SK-N-SH (cell line): ENCODE results near the gene TCF15. TPM values are rescaled to one million over a fixed set of nuclear protein-coding genes. Genes with fewer than 3 reads are reported as not detected.

Experiments
- CTCF ChIA-PET: fragments of 300-600, 350-600 bp; formaldehyde crosslinking; extraction: SDS; loops from one replicate; lab custom pipeline; 2021; lab: Yijun Ruan, JAX
- POLR2A ChIA-PET: fragments of 350-600 bp; sonication (Branson Sonifier 250); formaldehyde crosslinking; extraction: SDS; loops from one replicate; lab custom pipeline; 2020; ENCODE audit warnings: antibody characterized with exemption, inconsistent platforms; lab: Yijun Ruan, JAX
- DNase-seq: peaks from one replicate; pipeline ENCODE4 v3.0.0; 2012
- H2AFZ ChIP-seq: fragments of 200-600 bp; sonication (generic); 2 replicates; pipeline ENCODE4 v1.8.1; 2016; ENCODE audit warnings: antibody characterized with exemption, mild to moderate bottlenecking, low read depth
- H3F3A ChIP-seq: fragments of 200-600 bp; sonication (generic); replicated peaks from 2 replicates; pipeline ENCODE3; 2016; ENCODE audit warnings: antibody characterized with exemption, mild to moderate bottlenecking; ENCODE audit not compliant: insufficient read depth
- H3K27ac ChIP-seq, 2 experiments: fragments of 200-500 bp in 1 of 2; fragments of 200-600 bp in 1 of 2; sonication (Bioruptor generic) in 1 of 2; sonication (generic), shearing (Covaris generic) in 1 of 2; 2 replicates each; pipeline versions ENCODE4 v1.5.1 to v1.6.1; 2014 to 2016; ENCODE audit warnings: low read depth in 2 of 2, inconsistent platforms in 1 of 2, low read length in 1 of 2, mild to moderate bottlenecking in 1 of 2, mixed read lengths in 1 of 2
- H3K27me3 ChIP-seq: fragments of 200-600 bp; sonication (generic), shearing (Covaris generic); 2 replicates; pipeline ENCODE4 v1.6.1; 2016; ENCODE audit warnings: mixed run types; ENCODE audit not compliant: insufficient read depth
- H3K36me3 ChIP-seq, 2 experiments: fragments of 200-500 bp in 1 of 2; fragments of 200-600 bp in 1 of 2; sonication (Bioruptor generic) in 1 of 2; sonication (generic) in 1 of 2; replicated peaks in 1 of 2; 2 replicates each; pipeline versions ENCODE3 to v1.5.1; 2014 to 2016; ENCODE audit warnings: low read length in 1 of 2, mild to moderate bottlenecking in 1 of 2; ENCODE audit not compliant: insufficient read depth in 2 of 2, control insufficient read depth in 1 of 2
- H3K4me1 ChIP-seq, 2 experiments: fragments of 200-500 bp in 1 of 2; fragments of 200-600 bp in 1 of 2; sonication (Bioruptor generic) in 1 of 2; sonication (generic), shearing (Covaris generic) in 1 of 2; 2 replicates each; pipeline versions ENCODE4 v1.5.1 to v1.6.1; 2014 to 2016; ENCODE audit warnings: low read depth in 1 of 2, low read length in 1 of 2, mixed run types in 1 of 2; ENCODE audit not compliant: insufficient read depth in 2 of 2, control insufficient read depth in 1 of 2
- H3K4me2 ChIP-seq: fragments of 200-600 bp; sonication (generic), shearing (Covaris generic); 2 replicates; pipeline ENCODE4 v1.6.1; 2017; ENCODE audit warnings: mixed run types
- H3K4me3 ChIP-seq, 2 experiments: fragments of 200-500 bp in 1 of 2; fragments of 200-600 bp in 1 of 2; sonication (Bioruptor generic) in 1 of 2; sonication (generic), shearing (Covaris generic) in 1 of 2; 2 replicates each; pipeline versions ENCODE4 v1.5.1 to v1.8.1; 2014 to 2016; ENCODE audit warnings: low read depth in 2 of 2, inconsistent platforms in 1 of 2, low read length in 1 of 2, mild to moderate bottlenecking in 1 of 2, mixed read lengths in 1 of 2, moderate library complexity in 1 of 2
- H3K79me2 ChIP-seq: fragments of 200-600 bp; sonication (generic); 2 replicates; pipeline ENCODE4 v1.8.1; 2017; ENCODE audit warnings: mild to moderate bottlenecking; ENCODE audit not compliant: insufficient read depth
- H3K9ac ChIP-seq: fragments of 200-600 bp; sonication (generic); 2 replicates; pipeline ENCODE4 v1.6.1; 2017; ENCODE audit warnings: mixed run types
- H3K9me2 ChIP-seq: fragments of 200-600 bp; sonication (generic); 2 replicates; pipeline ENCODE4 v1.6.1; 2017; ENCODE audit warnings: mixed run types
- H3K9me3 ChIP-seq: fragments of 200-600 bp; sonication (generic); 2 replicates; pipeline ENCODE4 v1.6.1; 2017; ENCODE audit warnings: mixed run types, mild to moderate bottlenecking, moderate library complexity
- H4K20me1 ChIP-seq: fragments of 200-600 bp; sonication (generic); 2 replicates; pipeline ENCODE4 v1.6.1; 2017; ENCODE audit warnings: mild to moderate bottlenecking, mixed run types; ENCODE audit not compliant: insufficient read depth
- ELF1 ChIP-seq: IDR thresholded peaks from 2 replicates; pipeline ENCODE4 v1.4.0; 2012
- FOSL2 ChIP-seq: IDR thresholded peaks from 2 replicates; pipeline ENCODE4 v1.4.0; 2012; ENCODE audit warnings: low read depth, mild to moderate bottlenecking, moderate library complexity, borderline replicate concordance
- GABPA ChIP-seq: IDR thresholded peaks from 2 replicates; pipeline ENCODE4 v1.4.0; 2012; ENCODE audit warnings: low read depth, mild to moderate bottlenecking
- MEF2A ChIP-seq: IDR thresholded peaks from 2 replicates; pipeline ENCODE4 v1.4.0; 2012; ENCODE audit warnings: low read depth, borderline replicate concordance
- MXI1 ChIP-seq: IDR thresholded peaks from 2 replicates; pipeline ENCODE4 v1.6.1; 2012; ENCODE audit warnings: mild to moderate bottlenecking, low read depth, low read length, improper control_type of control experiment
- RAD21 ChIP-seq: IDR thresholded peaks from 2 replicates; pipeline ENCODE4 v1.6.1; 2012; ENCODE audit warnings: mild to moderate bottlenecking, low read length
- RCOR1 ChIP-seq: fragments of 150-350 bp; IDR thresholded peaks from 2 replicates; pipeline ENCODE4 v1.6.1; 2017; ENCODE audit warnings: antibody characterized with exemption, low read length
- REST ChIP-seq: IDR thresholded peaks from 2 replicates; pipeline ENCODE4 v1.6.1; 2012; ENCODE audit warnings: mild to moderate bottlenecking, low read depth, low read length, moderate library complexity
- RFX5 ChIP-seq: IDR thresholded peaks from 2 replicates; pipeline ENCODE4 v1.6.1; 2012; ENCODE audit warnings: mild to moderate bottlenecking, improper control_type of control experiment, low read length
- SMC3 ChIP-seq: IDR thresholded peaks from 2 replicates; pipeline ENCODE4 v1.6.1; 2012; ENCODE audit warnings: low read depth, low read length, improper control_type of control experiment
- USF2 ChIP-seq: fragments of 150-350 bp; IDR thresholded peaks from 2 replicates; pipeline ENCODE4 v1.6.1; 2017; ENCODE audit warnings: antibody characterized with exemption, low read length, low read depth, borderline replicate concordance
- whole genome bisulfite sequencing: methylation state at CpG from one replicate; pipeline ENCODE4 v1.1.6; 2017; ENCODE audit warnings: low lambda C conversion rate; 5-methylcytosine and 5-hydroxymethylcytosine counted together
- polyA plus RNA-seq, 3 experiments: library from polyadenylated mRNA; depleted of rRNA; stranded (reverse); fragments of >200 nt; gene quantifications; 2 replicates each; pipeline ENCODE4 v1.2.3, GENCODE V29; 2012
- TF ChIP-seq, protein P1 (sequence below): fragments of 150-350 bp; IDR thresholded peaks from 2 replicates; pipeline ENCODE4 v1.6.1; 2016; ENCODE audit warnings: mild to moderate bottlenecking, low read depth, low read length
- TF ChIP-seq, protein P2 (sequence below): fragments of 200-600 bp; sonication (generic); IDR thresholded peaks from 2 replicates; pipeline ENCODE4 v1.6.1; 2017; ENCODE audit warnings: antibody characterized with exemption, mild to moderate bottlenecking, moderate library complexity

Gene TCF15
- polyA plus RNA-seq, 1 of the 3 experiments (the other 2 are of a cell fraction), result not detected

GRCh38 chr20:645318-646106 is 35.4 kb upstream of the TCF15 start:
- H3K27me3 ChIP-seq, result no peaks in the 10 kb centered on the region
- H3F3A ChIP-seq, result peaks cover 24% of the 10 kb centered on the region
- POLR2A ChIA-PET, result interaction anchor here (0.9 to 1.1 kb wide), 3 partner anchors 85 to 103 kb away, joined by 3 read pairs; no protein-coding TSS in a partner anchor
- peaks cover 18% of the 10 kb centered on the region; the same call in 1 of the 2 replicates for H4K20me1 ChIP-seq
- TF ChIP-seq SMC3, result peak; percentile 78
- TF ChIP-seq ELF1, result peak; percentile 52
- TF ChIP-seq RAD21, result peak; percentile 88
- TF ChIP-seq FOSL2, result no peak
- no peak for TF ChIP-seq USF2
- TF ChIP-seq, protein P1, sequence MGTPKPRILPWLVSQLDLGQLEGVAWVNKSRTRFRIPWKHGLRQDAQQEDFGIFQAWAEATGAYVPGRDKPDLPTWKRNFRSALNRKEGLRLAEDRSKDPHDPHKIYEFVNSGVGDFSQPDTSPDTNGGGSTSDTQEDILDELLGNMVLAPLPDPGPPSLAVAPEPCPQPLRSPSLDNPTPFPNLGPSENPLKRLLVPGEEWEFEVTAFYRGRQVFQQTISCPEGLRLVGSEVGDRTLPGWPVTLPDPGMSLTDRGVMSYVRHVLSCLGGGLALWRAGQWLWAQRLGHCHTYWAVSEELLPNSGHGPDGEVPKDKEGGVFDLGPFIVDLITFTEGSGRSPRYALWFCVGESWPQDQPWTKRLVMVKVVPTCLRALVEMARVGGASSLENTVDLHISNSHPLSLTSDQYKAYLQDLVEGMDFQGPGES, result no peak
- peak; percentile 61; the same call in 1 of the 2 replicates for TF ChIP-seq MXI1
- no peak for TF ChIP-seq GABPA
- TF ChIP-seq, protein P2, sequence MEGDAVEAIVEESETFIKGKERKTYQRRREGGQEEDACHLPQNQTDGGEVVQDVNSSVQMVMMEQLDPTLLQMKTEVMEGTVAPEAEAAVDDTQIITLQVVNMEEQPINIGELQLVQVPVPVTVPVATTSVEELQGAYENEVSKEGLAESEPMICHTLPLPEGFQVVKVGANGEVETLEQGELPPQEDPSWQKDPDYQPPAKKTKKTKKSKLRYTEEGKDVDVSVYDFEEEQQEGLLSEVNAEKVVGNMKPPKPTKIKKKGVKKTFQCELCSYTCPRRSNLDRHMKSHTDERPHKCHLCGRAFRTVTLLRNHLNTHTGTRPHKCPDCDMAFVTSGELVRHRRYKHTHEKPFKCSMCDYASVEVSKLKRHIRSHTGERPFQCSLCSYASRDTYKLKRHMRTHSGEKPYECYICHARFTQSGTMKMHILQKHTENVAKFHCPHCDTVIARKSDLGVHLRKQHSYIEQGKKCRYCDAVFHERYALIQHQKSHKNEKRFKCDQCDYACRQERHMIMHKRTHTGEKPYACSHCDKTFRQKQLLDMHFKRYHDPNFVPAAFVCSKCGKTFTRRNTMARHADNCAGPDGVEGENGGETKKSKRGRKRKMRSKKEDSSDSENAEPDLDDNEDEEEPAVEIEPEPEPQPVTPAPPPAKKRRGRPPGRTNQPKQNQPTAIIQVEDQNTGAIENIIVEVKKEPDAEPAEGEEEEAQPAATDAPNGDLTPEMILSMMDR, result peak; percentile 94
- TF ChIP-seq RFX5, result 0 out of 2 replicates have a peak, but pooled peaks have one; percentile 58
- TF ChIP-seq MEF2A, result no peak
- TF ChIP-seq REST, result 0 out of 2 replicates have a peak, but pooled peaks have one; percentile 14
- TF ChIP-seq RCOR1, result peak; percentile 17; the same call in 1 of the 2 replicates
- no peak overlapping the region for H3K9ac ChIP-seq
- H3K27ac ChIP-seq, result no peak overlapping the region; a peak in 1 of 4 replicates
- H3K4me2 ChIP-seq, result no peak overlapping the region
- no peak overlapping the region for H2AFZ ChIP-seq
- 23% methylated on average over 20 of the region's 20 CpGs for WGBS
- peaks cover 13% of the 10 kb centered on the region; the same call in 1 of the 2 replicates for H3K79me2 ChIP-seq
- H3K4me3 ChIP-seq, result no peak overlapping the region; a peak in 1 of 4 replicates
- H3K9me2 ChIP-seq, result no peaks in the 10 kb centered on the region
- peaks cover 22 to 37% of the 10 kb centered on the region in 2 experiments for H3K36me3 ChIP-seq
- peaks cover 0 to 3% of the 10 kb centered on the region in 2 experiments; a peak in 1 of 4 replicates for H3K4me1 ChIP-seq
- no peaks in the 10 kb centered on the region for H3K9me3 ChIP-seq
- peak; percentile 92 for DNase-seq
- CTCF ChIA-PET, result interaction anchor here (0.6 to 7.8 kb wide), 74 partner anchors 10 to 311 kb away, joined by 3 to 150 read pairs (median 6); partner anchors contain the start of genes CSNK2A1, SCRT2 and TCF15
